ENCODE measurements around the gene HSD17B1. TPM values are rescaled to one million over a fixed set of nuclear protein-coding genes. Genes with fewer than 3 reads are reported as not detected.

HSD17B1 gene
- total and polyA plus RNA-seq, 2 donors from 2014 or later, result 0.31 to 3.3 TPM

GRCh38 chr17:42508426-42509165 is 44.1 kb upstream of the HSD17B1 start:
- H3K36me3 ChIP-seq (ENCODE audit: control insufficient read depth in 2 of 3, insufficient read depth in 3 of 3, low read length in 3 of 3), result peaks cover 0 to 38% (median 31%) of the 10 kb centered on the region in 3 donors
- no peak overlapping the region for H3K27ac ChIP-seq (ENCODE audit: low read depth in 2 of 2, low read length in 2 of 2)
- no peaks in the 10 kb centered on the region for H3K9me3 ChIP-seq (ENCODE audit: control insufficient read depth in 2 of 3, insufficient read depth in 1 of 3, low read length in 3 of 3)
- intact Hi-C loops (cut with DNase I), result no loop called here
- no peaks in the 10 kb centered on the region for H3K27me3 ChIP-seq (ENCODE audit: control insufficient read depth, insufficient read depth, low read length)
- H3K4me1 ChIP-seq (ENCODE audit: control insufficient read depth in 2 of 3, insufficient read depth in 2 of 3, low read depth in 1 of 3, low read length in 3 of 3), result peaks cover 0 to 18% (median 12%) of the 10 kb centered on the region in 3 donors
- DNase-seq (no peak), FAIRE-seq (no peak)
- no peak overlapping the region for H3K9ac ChIP-seq (ENCODE audit: low read length in 3 of 3)
- TF ChIP-seq CTCF (IDR thresholded peaks at IDR 0.05; ENCODE audit: borderline replicate concordance, extremely low read depth, insufficient read depth), result no peak
- no peak overlapping the region for H3K4me3 ChIP-seq (ENCODE audit: low read length in 3 of 3)

- DNase-seq, result no peak
- Histone ChIP-seq H3K4me3 (ENCODE audit: low read length in 3 of 3) (no peak overlapping the region), H3K4me1 (ENCODE audit: control insufficient read depth in 2 of 3, insufficient read depth in 2 of 3, low read depth in 1 of 3, low read length in 3 of 3) (peaks cover 0 to 20% (median 14%) of the 10 kb centered on the region in 3 donors), H3K27me3 (ENCODE audit: control insufficient read depth, insufficient read depth, low read length) (no peaks in the 10 kb centered on the region), H3K27ac (ENCODE audit: low read depth in 2 of 2, low read length in 2 of 2) (no peak overlapping the region), H3K9ac (ENCODE audit: low read length in 3 of 3) (no peak overlapping the region), H3K9me3 (ENCODE audit: control insufficient read depth in 2 of 3, insufficient read depth in 1 of 3, low read length in 3 of 3) (no peaks in the 10 kb centered on the region), H3K36me3 (ENCODE audit: control insufficient read depth in 2 of 3, insufficient read depth in 3 of 3, low read length in 3 of 3) (peaks cover 2 to 42% (median 32%) of the 10 kb centered on the region in 3 donors)
- FAIRE-seq, result no peak
- TF ChIP-seq CTCF (IDR thresholded peaks at IDR 0.05; ENCODE audit: borderline replicate concordance, extremely low read depth, insufficient read depth), result no peak
- intact Hi-C loops (cut with DNase I), result no loop called here
Observed at GRCh38 chr17:42509409-42509808, 43.3 kb upstream of the HSD17B1 start.

- no peak for TF ChIP-seq CTCF (IDR thresholded peaks at IDR 0.05; ENCODE audit: borderline replicate concordance, extremely low read depth, insufficient read depth)
- no peak for FAIRE-seq
- H3K4me1 ChIP-seq (ENCODE audit: control insufficient read depth in 2 of 3, insufficient read depth in 2 of 3, low read depth in 1 of 3, low read length in 3 of 3), result peaks cover 0 to 20% (median 15%) of the 10 kb centered on the region in 3 donors
- no peaks in the 10 kb centered on the region for H3K27me3 ChIP-seq (ENCODE audit: control insufficient read depth, insufficient read depth, low read length)
- H3K9ac ChIP-seq (ENCODE audit: low read length in 3 of 3), result no peak overlapping the region
- DNase-seq, result no peak
- H3K9me3 ChIP-seq (ENCODE audit: control insufficient read depth in 2 of 3, insufficient read depth in 1 of 3, low read length in 3 of 3), result no peaks in the 10 kb centered on the region
- no peak overlapping the region for H3K4me3 ChIP-seq (ENCODE audit: low read length in 3 of 3)
- no peak overlapping the region for H3K27ac ChIP-seq (ENCODE audit: low read depth in 2 of 2, low read length in 2 of 2)
- intact Hi-C loops (cut with DNase I), result loop anchor here (10.0 kb wide), 1 partner anchor 85 kb away; the partner anchor contains the start of gene CAVIN1
- H3K36me3 ChIP-seq (ENCODE audit: control insufficient read depth in 2 of 3, insufficient read depth in 3 of 3, low read length in 3 of 3), result peaks cover 2 to 41% (median 29%) of the 10 kb centered on the region in 3 donors
Observed at GRCh38 chr17:42509841-42510240, 42.9 kb upstream of the HSD17B1 start.
